Heart right ventricle (tissue), 16 donors: ENCODE data around the gene SLC26A6. TPM values are rescaled to one million over a fixed set of nuclear protein-coding genes. Genes with fewer than 3 reads are reported as not detected.

Experiments
- ATAC-seq, 8 donors: fragments of 200-7000 bp; cut with Tn5 transposase; one replicate each; pipeline ENCODE4 v1.9.1; 2020; ENCODE audit warnings: mild to moderate bottlenecking in 8 of 8, moderate library complexity in 8 of 8, moderate number of reproducible peaks in 1 of 8
- DNase-seq, 2 donors: peaks; one replicate each; pipeline ENCODE4 v3.0.0-alpha.2; 2020
- H3K27ac ChIP-seq, 10 donors: fragments of 200-600 bp; sonication (generic) in 2 of 10; one replicate each; pipeline versions ENCODE4 v1.5.0 to v1.8.0; 2020 to 2022; ENCODE audit warnings: mild to moderate bottlenecking in 3 of 10
- H3K27me3 ChIP-seq, 7 donors: fragments of 200-600 bp; one replicate each; pipeline ENCODE4 v1.8.0; 2021 to 2022; ENCODE audit warnings: mild to moderate bottlenecking in 2 of 7
- H3K36me3 ChIP-seq, 9 donors: fragments of 200-600 bp; sonication (generic) in 1 of 9; one replicate each; pipeline versions ENCODE4 v1.5.0 to v1.8.0; 2020 to 2022; ENCODE audit warnings: mild to moderate bottlenecking in 2 of 9
- H3K4me1 ChIP-seq, 9 donors: fragments of 200-600 bp; sonication (generic) in 1 of 9; one replicate each; pipeline versions ENCODE4 v1.5.0 to v1.8.0; 2020 to 2022; ENCODE audit warnings: mild to moderate bottlenecking in 4 of 9
- H3K4me3 ChIP-seq, 10 donors: fragments of 200-600 bp; sonication (generic) in 2 of 10; one replicate each; pipeline versions ENCODE4 v1.5.0 to v1.8.0; 2020 to 2022; ENCODE audit warnings: mild to moderate bottlenecking in 7 of 10, moderate library complexity in 2 of 10
- H3K9me3 ChIP-seq, 11 donors: fragments of 200-600 bp in 10 of 11; sonication (generic) in 2 of 11; one replicate each; pipeline versions ENCODE4 v1.5.0 to v1.8.0; 2013 to 2022; ENCODE audit warnings: mild to moderate bottlenecking in 2 of 11, control low read depth in 1 of 11, moderate library complexity in 1 of 11
- WGBS, 2 donors: extraction: QIAGEN DNeasy Blood & Tissue Kit; methylation state at CpG; one replicate each; pipeline ENCODE4 v1.1.7; 2013; ENCODE audit warnings: inconsistent platforms in 1 of 2; 5-methylcytosine and 5-hydroxymethylcytosine counted together
- intact Hi-C, 10 donors: fragments of 100-400 bp; cut with DNase I; formaldehyde crosslinking; loops; one replicate each; pipeline versions ENCODE4 v1.11.1 to v1.14.2; 2022
- polyA plus RNA-seq, 2 donors: library from polyadenylated mRNA; stranded (reverse); fragments of 200-250 nt; gene quantifications; one replicate each; pipeline ENCODE4 v1.2.3, GENCODE V29; 2013
- total RNA-seq, 10 donors: library from RNA; stranded (reverse); fragmentation: NEBNext Ultra II Directional in 3 of 10; extraction: Animal tissue kit (Norgen Biotek cat#: 25700) in 3 of 10; gene quantifications; one replicate each; pipeline versions ENCODE4 v1.2.1 to v1.2.4, GENCODE V29; 2021 to 2023
- TF ChIP-seq, protein P1 (sequence below), 9 donors: fragments of 200-600 bp; sonication (generic) in 2 of 9; IDR thresholded peaks; one replicate each; pipeline versions ENCODE4 v1.5.0 to v1.8.0; 2021 to 2022; ENCODE audit warnings: antibody characterized with exemption in 9 of 9, mild to moderate bottlenecking in 5 of 9, moderate library complexity in 1 of 9
- donor health status: Arrhythmogenic right ventricular cardiomyopathy.
- donor health status: ischemic (EF 13 %, LVEDD 7.1; RV severe dilation, severe dysfunction).
- donor health status: healthy with polysubstance abuse.
- donor health status: DM: no; HTN: yes; CAD: no.
- donor health status: DM: no; HTN: no; CAD: no.
- donor health status: ischemic (EF 25% LVEDD 6.9; RV normal size, moderate dysfunction).
- donor health status: ischemic (EF 25% LVEDD 5.7; RV mildly dilated, moderate dysfunction).
- donor health status: healthy.
- donor health status: DM: yes; HTN: yes; CAD: no.
- donor health status: Ischemic cardiomyopathy.
- donor health status: ischemic (EF 35%, LVEDD 5.7; RV mildly dilated, moderate dysfunction).
- donor health status: nonischemic (EF 11% LVEDD 7.7; RV severe dilation, severe dysfunction).
- donor health status: DM: yes; HTN: yes; CAD: no.
- donor health status: PGD.
- donor health status: ischemic (EF 29% LVEDD 5.4; RV normal size, mild dysfunction).
- donor health status: nonischemic (EF 23%, LVEDD 6.1; RV moderate dilation, normal function).

Gene SLC26A6
- total and polyA plus RNA-seq, 12 donors = 5.2 to 25.4 (median 10.3) TPM

DNA sequence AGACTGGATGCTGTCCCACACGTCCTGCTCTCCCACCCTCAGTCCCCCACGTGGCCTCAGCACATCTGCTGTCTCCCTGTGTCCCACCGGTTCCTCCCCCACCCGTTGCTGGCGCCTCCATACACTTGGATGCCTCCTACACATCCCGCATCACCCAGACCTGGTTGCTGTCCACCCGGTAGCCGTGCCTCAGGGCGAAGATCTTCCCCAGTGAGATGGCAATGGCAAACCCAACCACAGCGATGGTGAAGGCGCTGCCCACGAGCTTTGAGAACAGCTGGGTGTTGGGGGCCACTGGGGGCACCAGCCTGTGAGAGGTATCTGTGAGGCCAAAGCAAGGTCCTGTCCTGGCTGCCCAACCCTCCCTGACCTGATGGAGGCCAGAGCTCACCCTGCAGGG, 4.4 kb downstream of the SLC26A6 start:
- H3K27ac ChIP-seq = no peak overlapping the region
- intact Hi-C loops = loop anchor here in 1 of 10 donors (10.0 kb wide), 1 partner anchor 166 kb away; a partner anchor contains a TSS
- peaks cover 0 to 17% (median 10%) of the 10 kb centered on the region in 9 donors for H3K4me1 ChIP-seq
- TF ChIP-seq, protein P1, sequence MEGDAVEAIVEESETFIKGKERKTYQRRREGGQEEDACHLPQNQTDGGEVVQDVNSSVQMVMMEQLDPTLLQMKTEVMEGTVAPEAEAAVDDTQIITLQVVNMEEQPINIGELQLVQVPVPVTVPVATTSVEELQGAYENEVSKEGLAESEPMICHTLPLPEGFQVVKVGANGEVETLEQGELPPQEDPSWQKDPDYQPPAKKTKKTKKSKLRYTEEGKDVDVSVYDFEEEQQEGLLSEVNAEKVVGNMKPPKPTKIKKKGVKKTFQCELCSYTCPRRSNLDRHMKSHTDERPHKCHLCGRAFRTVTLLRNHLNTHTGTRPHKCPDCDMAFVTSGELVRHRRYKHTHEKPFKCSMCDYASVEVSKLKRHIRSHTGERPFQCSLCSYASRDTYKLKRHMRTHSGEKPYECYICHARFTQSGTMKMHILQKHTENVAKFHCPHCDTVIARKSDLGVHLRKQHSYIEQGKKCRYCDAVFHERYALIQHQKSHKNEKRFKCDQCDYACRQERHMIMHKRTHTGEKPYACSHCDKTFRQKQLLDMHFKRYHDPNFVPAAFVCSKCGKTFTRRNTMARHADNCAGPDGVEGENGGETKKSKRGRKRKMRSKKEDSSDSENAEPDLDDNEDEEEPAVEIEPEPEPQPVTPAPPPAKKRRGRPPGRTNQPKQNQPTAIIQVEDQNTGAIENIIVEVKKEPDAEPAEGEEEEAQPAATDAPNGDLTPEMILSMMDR (IDR thresholded peaks at IDR 0.05) = no peak
- H3K4me3 ChIP-seq = no peak overlapping the region
- WGBS, 2 donors = 85 to 91% methylated on average over 12 of the region's 12 CpGs
- ATAC-seq (no peak), DNase-seq (no peak)
- no peaks in the 10 kb centered on the region for H3K9me3 ChIP-seq
- no peaks in the 10 kb centered on the region for H3K27me3 ChIP-seq
- H3K36me3 ChIP-seq = peaks cover 0 to 76% (median 17%) of the 10 kb centered on the region in 9 donors

DNA sequence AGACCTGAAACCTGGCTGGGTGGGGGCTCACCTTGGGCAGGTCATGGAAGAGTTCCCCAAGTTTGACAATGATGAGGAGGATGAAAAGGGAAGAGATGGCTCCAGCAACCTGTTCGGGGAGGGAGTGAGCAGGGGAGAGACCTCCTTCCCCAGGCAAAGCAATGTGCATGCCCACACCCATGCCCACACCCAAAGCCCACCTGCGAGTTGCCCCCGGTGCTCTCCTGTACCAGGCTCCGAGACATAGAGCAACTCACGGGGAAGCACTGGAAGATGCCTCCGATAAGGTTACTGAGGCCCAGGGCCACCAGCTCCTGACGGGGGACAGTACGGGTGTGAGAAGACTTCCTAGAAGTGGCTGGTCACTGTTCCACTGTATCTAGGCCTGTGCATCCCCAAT, 4.9 kb downstream of the SLC26A6 start:
- DNase-seq (no peak), ATAC-seq (no peak)
- no peaks in the 10 kb centered on the region for H3K9me3 ChIP-seq
- no peak overlapping the region for H3K27ac ChIP-seq
- peaks cover 0 to 80% (median 21%) of the 10 kb centered on the region in 9 donors for H3K36me3 ChIP-seq
- H3K4me1 ChIP-seq = peaks cover 0 to 15% (median 9%) of the 10 kb centered on the region in 9 donors
- H3K4me3 ChIP-seq = no peak overlapping the region
- TF ChIP-seq, protein P1 (IDR thresholded peaks at IDR 0.05) = no peak
- intact Hi-C loops = loop anchor here in 1 of 10 donors (10.0 kb wide), 1 partner anchor 166 kb away; a partner anchor contains a TSS
- WGBS, 2 donors = 97 to 99% methylated on average over 8 of the region's 8 CpGs
- no peaks in the 10 kb centered on the region for H3K27me3 ChIP-seq

DNA sequence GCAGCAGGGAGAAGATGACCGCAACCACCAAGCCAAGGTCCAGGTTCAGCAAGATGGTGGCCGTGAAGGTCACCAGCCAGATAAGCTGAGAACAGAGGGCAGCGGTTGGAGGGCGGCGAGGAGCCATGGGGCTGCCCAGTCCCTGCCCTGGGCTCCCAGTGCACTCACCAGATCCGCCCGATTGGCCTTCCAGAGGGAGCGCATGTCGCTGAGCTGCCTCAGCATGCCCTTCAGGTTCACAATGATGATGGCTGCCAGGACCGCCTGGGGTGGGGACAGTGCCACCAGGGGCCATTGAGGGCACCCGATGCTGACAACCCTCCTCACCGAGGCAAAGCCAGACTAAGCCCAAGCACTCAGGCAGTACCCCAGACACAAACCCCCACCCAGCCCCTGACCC, 5.4 kb downstream of the SLC26A6 start:
- TF ChIP-seq, protein P1 (IDR thresholded peaks at IDR 0.05) = no peak
- Histone ChIP-seq H3K27me3 (no peaks in the 10 kb centered on the region), H3K4me1 (peaks cover 0 to 13% (median 9%) of the 10 kb centered on the region in 9 donors), H3K9me3 (no peaks in the 10 kb centered on the region), H3K36me3 (peaks cover 0 to 85% (median 24%) of the 10 kb centered on the region in 9 donors), H3K4me3 (no peak overlapping the region), H3K27ac (no peak overlapping the region)
- 96 to 98% methylated on average over 12 of the region's 12 CpGs for WGBS, 2 donors
- intact Hi-C loops = loop anchor here in 1 of 10 donors (10.0 kb wide), 1 partner anchor 165 kb away; a partner anchor contains a TSS
- ATAC-seq (no peak), DNase-seq (no peak)

DNA sequence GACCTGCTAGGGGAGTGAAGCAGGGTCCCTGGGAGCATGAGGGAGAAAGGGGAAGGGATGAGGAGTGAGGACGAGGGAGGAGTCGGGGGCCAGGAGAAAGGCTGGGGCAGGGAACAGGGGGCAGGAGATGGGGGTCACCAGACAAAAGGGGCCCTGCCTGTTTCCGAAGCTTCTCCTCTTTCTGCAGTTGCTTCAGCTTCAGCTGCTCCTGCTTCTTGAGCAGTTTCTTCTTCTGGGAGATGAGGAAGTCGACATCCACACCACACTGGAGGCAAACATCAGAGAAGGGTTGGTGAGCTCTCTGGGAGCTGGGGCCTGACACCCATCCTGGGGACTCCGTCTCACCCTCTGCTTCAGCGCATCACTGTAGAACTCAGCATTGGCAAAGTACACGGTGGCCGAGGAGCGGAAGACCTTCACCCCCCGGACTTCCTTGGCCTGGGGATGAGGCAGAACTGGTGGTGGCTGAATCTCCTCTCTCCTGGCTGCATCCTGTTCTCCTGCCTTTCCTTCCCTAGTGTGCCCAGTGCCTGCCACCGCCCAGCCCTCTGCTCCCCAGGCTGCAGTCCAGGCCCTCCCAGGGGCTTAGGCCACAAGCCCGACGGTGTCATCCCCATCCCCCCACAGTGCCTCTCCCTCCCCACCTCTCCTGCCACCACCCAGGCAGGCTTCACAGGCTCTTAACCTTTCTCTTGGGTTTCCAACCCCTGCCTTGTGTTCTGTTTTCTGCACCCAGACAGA, 6.8 kb downstream of the SLC26A6 start:
- ATAC-seq (no peak), DNase-seq (no peak)
- Histone ChIP-seq H3K9me3 (no peaks in the 10 kb centered on the region), H3K36me3 (peaks cover 0 to 91% (median 24%) of the 10 kb centered on the region in 9 donors), H3K4me1 (no peaks in the 10 kb centered on the region), H3K27me3 (no peaks in the 10 kb centered on the region), H3K27ac (no peak overlapping the region), H3K4me3 (no peak overlapping the region)
- WGBS, 2 donors = 84% methylated on average over 13 of the region's 13 CpGs
- intact Hi-C loops = no loop called here
- TF ChIP-seq, protein P1 (IDR thresholded peaks at IDR 0.05) = no peak
